GM23338 (cell line): ENCODE results near the gene VEGFB.

ENCODE experiments used
- CREB1 ChIP-seq: fragments of 250-450 bp; sonication (Bioruptor Pico); IDR thresholded peaks from 2 replicates; pipeline ENCODE4 v1.5.0; 2020; ENCODE audit warnings: low read depth, mild to moderate bottlenecking, moderate library complexity
- CTCF ChIP-seq, 2 experiments: fragments of 200-600 bp in 1 of 2; sonication (generic) in 1 of 2; conservative IDR thresholded peaks; 2 replicates each; pipeline versions ENCODE4 v1.5.1 to v1.6.1; 2016 to 2017; ENCODE audit warnings: antibody characterized with exemption in 2 of 2, low read depth in 2 of 2, mild to moderate bottlenecking in 2 of 2, moderate library complexity in 1 of 2
- ETS1 ChIP-seq: IDR thresholded peaks from 2 replicates; pipeline ENCODE4 v1.6.1; 2016; ENCODE audit warnings: antibody characterized with exemption
- EZH2 ChIP-seq: fragments of 200-600 bp; sonication (generic); IDR thresholded peaks from one replicate; pipeline ENCODE4 v1.8.0; 2017; ENCODE audit warnings: antibody characterized with exemption, mild to moderate bottlenecking, low read depth; ENCODE audit not compliant: unreplicated experiment
- EZH2phosphoT487 ChIP-seq: fragments of 200-600 bp; sonication (generic); IDR thresholded peaks from one replicate; pipeline ENCODE4 v1.8.1; 2018; ENCODE audit warnings: antibody characterized with exemption; ENCODE audit not compliant: unreplicated experiment
- JUNB ChIP-seq: IDR thresholded peaks from one replicate; pipeline ENCODE4 v1.6.1; 2016; ENCODE audit warnings: antibody characterized with exemption; ENCODE audit not compliant: unreplicated experiment
- NANOG ChIP-seq: IDR thresholded peaks from 2 replicates; pipeline ENCODE4 v1.6.1; 2016; ENCODE audit warnings: antibody characterized with exemption, borderline replicate concordance
- POLR2AphosphoS5 ChIP-seq: IDR thresholded peaks from 2 replicates; pipeline ENCODE4 v1.6.1; 2016; ENCODE audit warnings: antibody characterized with exemption, low read depth
- REST ChIP-seq: IDR thresholded peaks from one replicate; pipeline ENCODE4 v1.6.1; 2018; ENCODE audit warnings: antibody characterized with exemption; ENCODE audit not compliant: unreplicated experiment
- ZNF114 ChIP-seq: fragments of 250-450 bp; sonication (Bioruptor Pico); IDR thresholded peaks from 2 replicates; pipeline ENCODE4 v1.5.0; 2020; ENCODE audit warnings: mild to moderate bottlenecking, moderate library complexity
- ZNF331 ChIP-seq: fragments of 250-450 bp; sonication (Bioruptor Pico); IDR thresholded peaks from 2 replicates; pipeline ENCODE4 v1.5.0; 2020; ENCODE audit warnings: low read depth, mild to moderate bottlenecking, moderate library complexity
- ZNF462 ChIP-seq: fragments of 250-450 bp; sonication (Bioruptor Pico); IDR thresholded peaks from 2 replicates; pipeline ENCODE4 v1.5.0; 2020; ENCODE audit warnings: mild to moderate bottlenecking, moderate library complexity

GRCh38 chr11:64224891-64225607, 9.3 kb upstream of the VEGFB start:
- TF ChIP-seq CTCF (conservative IDR thresholded peaks at IDR 0.05; ENCODE audit: low read depth in 2 of 2) (no peak), POLR2AphosphoS5 (no peak), CREB1 (CRISPR knock-in tag) (no peak), EZH2 (no peak), REST (no peak), EZH2phosphoT487 (no peak), ETS1 (no peak), ZNF331 (CRISPR knock-in tag) (no peak), JUNB (no peak), ZNF114 (no peak), NANOG (no peak), ZNF462 (CRISPR knock-in tag) (no peak)
